ENCODE data around the gene CDKAL1.

Gene CDKAL1

GRCh38 chr6:20684474-20684873 lies 150.2 kb downstream of the CDKAL1 start:
- no peak for DNase-seq

GRCh38 chr6:20686142-20686541 lies 151.9 kb downstream of the CDKAL1 start:
- DNase-seq: no peak

- DNase-seq: no peak
Measured at GRCh38 chr6:20687494-20687893, 153.2 kb downstream of the CDKAL1 start.

GRCh38 chr6:20688710-20689500 lies 154.6 kb downstream of the CDKAL1 start:
- DNase-seq: no peak

- no peak for DNase-seq
Measured at GRCh38 chr6:20691185-20691584, 156.9 kb downstream of the CDKAL1 start.

- no peak for DNase-seq
Measured at GRCh38 chr6:20692023-20692422, 157.8 kb downstream of the CDKAL1 start.

- no peak for DNase-seq
Measured at GRCh38 chr6:20693466-20694063, 159.3 kb downstream of the CDKAL1 start.

GRCh38 chr6:20696676-20697075 lies 162.4 kb downstream of the CDKAL1 start:
- no peak for DNase-seq

- no peak for DNase-seq
Measured at GRCh38 chr6:20698675-20699074, 164.4 kb downstream of the CDKAL1 start.

- no peak for DNase-seq
Measured at GRCh38 chr6:20699402-20699801, 165.1 kb downstream of the CDKAL1 start.

- no peak for DNase-seq
Measured at GRCh38 chr6:20700375-20700774, 166.1 kb downstream of the CDKAL1 start.

- no peak for DNase-seq
Measured at GRCh38 chr6:20702366-20702765, 168.1 kb downstream of the CDKAL1 start.

GRCh38 chr6:20703049-20703448 lies 168.8 kb downstream of the CDKAL1 start:
- DNase-seq: no peak

- DNase-seq: no peak
Measured at GRCh38 chr6:20704325-20705025, 170.2 kb downstream of the CDKAL1 start.

GRCh38 chr6:20705741-20706140 lies 171.5 kb downstream of the CDKAL1 start:
- no peak for DNase-seq

GRCh38 chr6:20706238-20706938 lies 172.1 kb downstream of the CDKAL1 start:
- no peak for DNase-seq

- DNase-seq: no peak
Measured at GRCh38 chr6:20706939-20707485, 172.8 kb downstream of the CDKAL1 start.

GRCh38 chr6:20707870-20708269 lies 173.6 kb downstream of the CDKAL1 start:
- DNase-seq: no peak

- no peak for DNase-seq
Measured at GRCh38 chr6:20708367-20709124, 174.3 kb downstream of the CDKAL1 start.

GRCh38 chr6:20709451-20709850 lies 175.2 kb downstream of the CDKAL1 start:
- no peak for DNase-seq

GRCh38 chr6:20710341-20710740 lies 176.1 kb downstream of the CDKAL1 start:
- no peak for DNase-seq

- no peak for DNase-seq
Measured at GRCh38 chr6:20711518-20711917, 177.3 kb downstream of the CDKAL1 start.
